HG03103 (cell line): ENCODE measurements around the gene POLR3K.
"Not testable (repeated sequence)": the region's sequence is repeated elsewhere in the genome, so short reads cannot be mapped to it uniquely, and the experiment has no call there.

Experiments
- ATAC-seq: cut with Tn5 transposase; IDR thresholded peaks from one replicate; pipeline ENCODE4 v1.9.1; 2021; ENCODE audit warnings: low read depth; ENCODE audit not compliant: unreplicated experiment

POLR3K gene

DNA sequence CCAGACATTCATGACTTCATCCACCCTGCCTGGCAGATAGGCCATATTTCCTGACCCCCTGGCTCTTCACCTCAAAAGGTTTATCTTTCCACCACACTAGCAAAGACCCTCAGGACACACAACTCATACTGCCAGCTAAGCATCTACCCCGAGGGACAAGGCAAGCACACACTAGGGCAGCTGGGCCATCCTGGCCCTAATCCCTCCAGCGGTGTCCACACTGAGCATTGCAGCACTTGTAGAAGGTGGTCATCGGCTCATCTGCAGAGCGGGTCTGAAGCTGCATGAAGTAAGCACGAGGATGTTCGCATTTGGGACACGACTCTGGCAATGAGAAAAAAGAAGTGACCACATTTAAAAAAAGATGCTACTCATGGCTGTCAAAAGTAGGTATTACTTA lies 6.2 kb downstream of the POLR3K start:
- no peak for ATAC-seq

DNA sequence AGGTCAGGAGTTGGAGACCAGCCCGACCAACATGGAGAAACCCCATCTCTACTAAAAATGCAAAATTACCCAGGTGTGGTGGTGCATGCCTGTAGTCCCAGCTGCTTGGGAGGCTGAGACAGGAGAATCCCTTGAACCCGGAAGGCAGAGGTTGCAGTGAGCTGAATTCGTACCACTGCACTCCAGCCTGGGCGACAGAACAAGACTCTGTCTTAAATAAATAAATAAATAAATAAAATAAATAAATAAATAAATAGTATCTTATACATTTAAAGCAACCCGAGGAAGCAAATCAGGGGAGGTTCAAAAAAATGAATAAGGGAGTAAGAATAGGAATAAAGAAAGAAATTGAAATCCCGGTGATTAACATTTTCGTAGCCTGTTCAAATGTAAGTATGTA lies 6.9 kb downstream of the POLR3K start:
- not testable (repeated sequence) for ATAC-seq

DNA sequence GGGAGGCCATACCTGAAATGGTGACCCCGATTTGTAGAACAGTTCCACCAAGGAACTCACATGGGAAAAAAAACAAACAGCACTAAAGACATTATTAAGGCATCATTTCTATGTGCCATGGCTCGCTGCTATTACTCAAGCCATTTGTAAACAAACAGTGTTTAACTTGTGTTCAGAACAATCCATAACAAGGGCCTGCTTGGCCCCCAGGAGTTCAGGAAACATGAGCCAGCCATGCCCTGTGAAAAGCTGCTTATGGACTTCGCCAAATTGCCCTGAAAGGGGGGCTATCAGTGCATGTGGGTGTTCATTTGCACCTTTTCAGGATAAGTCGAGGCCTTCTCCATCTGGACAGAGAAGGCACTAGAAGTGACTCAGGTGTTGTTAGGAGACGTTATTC lies 8.0 kb downstream of the POLR3K start:
- ATAC-seq = no peak

DNA sequence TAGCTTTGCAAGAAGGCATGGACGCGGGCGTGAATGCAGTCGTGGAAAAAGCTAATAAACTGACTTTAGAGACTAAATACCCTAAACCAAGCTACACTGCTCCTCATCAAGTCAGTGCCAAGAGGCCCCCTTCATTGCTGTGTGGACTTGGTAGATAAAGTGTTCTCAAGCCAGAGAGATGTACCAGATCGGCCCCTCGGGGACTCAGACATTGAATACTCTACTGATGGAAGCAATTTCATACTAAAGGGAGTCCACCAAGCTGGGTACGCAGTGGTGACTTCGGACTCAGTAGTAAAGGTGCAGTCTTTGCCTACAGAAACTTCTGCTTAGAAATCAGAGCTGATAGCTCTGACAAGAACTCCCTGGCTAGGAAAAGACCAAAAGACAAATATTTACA lies 8.8 kb downstream of the POLR3K start:
- no peak for ATAC-seq

DNA sequence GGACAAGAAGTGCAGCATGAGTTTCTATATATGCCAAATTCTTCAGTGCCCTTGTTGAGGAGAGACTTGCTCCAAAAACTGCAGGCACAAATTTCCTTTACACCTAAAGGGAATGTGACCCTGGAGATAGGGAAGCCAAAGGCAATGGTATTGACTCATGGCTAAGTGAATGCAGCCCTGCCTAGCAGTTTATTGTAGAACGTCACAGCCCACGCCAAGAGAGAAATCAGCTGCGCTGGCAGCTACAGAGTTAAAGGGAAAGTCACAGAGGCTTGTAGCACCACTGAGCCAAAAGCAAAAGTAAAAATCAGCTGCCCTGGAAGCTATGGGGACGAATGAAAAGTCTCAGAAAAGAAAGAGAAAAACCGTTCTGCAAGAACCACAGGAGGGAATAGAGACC lies 10.1 kb downstream of the POLR3K start:
- ATAC-seq = no peak

DNA sequence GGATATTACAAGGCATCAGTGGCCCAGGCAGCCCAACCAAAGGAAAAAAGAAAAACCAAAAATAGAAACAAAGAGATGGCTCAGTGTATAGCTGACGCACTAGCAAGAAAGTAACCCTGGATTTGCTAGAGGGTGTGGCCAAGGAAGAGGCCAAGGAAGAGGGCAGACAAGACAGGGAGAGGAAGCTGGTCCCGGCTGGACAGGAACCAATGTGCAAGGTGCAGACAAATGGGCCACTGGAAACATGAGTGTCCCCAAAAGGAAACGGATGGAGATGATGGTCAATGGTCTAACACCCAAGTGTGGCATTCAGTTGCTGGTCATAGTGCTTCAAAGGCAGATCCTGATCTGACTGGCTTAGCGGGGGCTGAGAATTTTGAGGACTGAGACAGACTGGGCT lies 10.7 kb downstream of the POLR3K start:
- ATAC-seq = no peak

DNA sequence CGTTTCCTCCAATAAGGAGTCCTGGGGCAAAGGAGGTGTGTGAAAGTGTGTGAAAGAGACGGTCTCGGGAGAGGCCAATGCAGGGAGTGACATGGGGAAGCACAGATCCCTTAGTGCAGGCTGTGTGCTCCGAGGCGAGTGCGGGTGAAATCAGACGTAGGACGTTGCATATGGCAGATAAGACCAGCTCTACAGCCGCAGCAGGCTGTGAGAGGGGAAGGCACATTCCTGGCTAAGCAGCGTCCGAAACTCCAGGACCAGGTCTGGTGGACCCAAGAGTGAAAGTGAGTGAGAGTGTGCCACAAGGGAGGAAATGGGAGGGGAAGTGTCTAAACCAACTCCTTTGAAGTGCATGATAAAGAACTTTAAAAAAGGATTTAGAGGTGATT lies 11.3 kb downstream of the POLR3K start:
- no peak for ATAC-seq

DNA sequence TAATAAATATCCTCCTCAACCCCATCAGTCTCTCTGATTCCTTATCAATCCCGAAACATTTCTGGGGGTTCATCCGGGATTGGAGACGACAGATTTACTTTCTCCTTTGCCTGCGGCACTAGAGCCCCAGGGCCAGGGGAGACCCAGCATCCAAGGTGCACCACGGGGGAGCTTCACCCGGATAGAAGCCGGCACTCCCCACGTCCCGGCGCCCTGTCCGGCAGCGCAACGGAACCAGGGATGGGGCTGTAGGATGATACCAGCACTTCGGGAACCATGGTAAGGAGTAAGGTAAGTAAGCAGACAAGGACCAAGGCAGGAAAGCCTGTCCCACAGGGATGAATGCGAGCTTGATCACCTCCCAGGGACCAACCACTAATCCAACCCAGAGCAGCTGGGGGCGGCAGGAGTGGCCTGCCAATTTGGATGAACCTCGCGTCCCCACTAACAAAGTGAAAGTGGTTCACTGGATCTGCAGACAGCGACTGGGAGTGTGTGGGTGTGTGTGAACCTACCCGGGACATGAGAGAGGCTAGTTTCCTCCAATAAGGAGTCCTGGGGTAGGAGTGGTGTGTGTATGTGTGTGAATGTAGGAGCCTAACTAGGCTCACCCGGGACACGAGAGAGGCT lies 11.9 kb downstream of the POLR3K start:
- no peak for ATAC-seq

DNA sequence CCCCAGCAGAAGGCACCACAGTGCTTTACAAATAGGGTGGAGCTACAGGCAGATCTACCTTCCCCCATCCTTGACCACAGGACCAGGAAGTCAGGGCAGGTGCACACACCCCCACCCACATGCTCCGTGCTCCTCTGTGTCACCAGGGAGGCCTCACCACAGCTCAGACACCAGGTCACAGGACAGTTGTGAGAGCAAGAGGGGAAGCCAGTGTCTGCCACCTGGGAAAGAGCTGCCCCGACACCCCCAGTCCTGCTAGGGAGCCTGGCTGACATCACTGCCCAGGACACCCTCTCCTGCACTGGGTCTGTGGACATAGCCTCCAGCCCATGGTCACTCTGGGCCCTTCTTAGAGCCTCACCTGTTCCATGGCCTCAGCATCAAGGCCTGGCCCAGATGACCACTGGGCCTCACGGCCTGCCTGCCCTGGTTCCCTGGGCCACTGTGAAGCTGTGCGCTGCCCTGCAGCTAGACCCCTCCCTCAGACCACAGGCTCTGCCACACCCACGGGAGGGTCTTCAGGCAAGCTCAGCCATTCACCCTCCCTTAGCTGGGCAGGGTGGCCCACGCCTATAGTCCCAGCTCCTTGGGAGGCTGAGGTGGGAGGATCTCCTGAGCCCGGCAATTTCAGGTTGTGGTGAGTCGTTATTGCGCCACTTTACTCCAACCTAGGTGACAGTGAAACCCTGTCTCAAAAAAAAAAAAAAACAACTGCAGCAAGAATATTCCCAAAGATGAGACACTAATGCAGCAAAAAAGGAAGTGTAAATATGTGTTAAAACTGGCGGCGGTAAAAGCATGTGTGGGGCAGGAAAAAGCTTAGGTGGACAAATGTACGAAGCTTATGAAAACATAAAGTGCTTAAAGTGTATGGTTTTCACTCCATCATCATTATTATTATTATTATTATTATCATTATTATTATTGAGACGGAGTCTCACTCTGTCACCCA lies 14.2 kb downstream of the POLR3K start:
- ATAC-seq = peak; percentile 69

DNA sequence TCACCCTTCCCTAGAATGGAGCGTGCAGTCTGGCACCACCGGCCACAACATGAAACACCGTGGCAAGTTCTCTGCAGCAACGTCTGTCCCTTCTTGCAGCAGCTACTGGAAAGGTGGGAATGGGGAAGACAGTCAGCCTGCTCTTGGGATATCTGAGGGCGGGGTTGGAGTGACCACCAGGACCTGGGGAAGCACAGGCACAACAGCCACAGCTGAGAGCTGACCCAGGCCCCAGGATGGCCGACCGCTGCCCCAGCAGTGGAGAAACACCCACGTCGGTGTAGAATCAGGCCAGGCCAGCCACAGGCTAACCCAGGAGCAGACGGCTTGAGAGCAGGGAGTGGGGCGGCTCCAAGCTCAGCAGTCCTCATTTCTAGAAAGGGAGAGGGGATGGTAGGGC lies 15.2 kb downstream of the POLR3K start:
- not testable (repeated sequence) for ATAC-seq

DNA sequence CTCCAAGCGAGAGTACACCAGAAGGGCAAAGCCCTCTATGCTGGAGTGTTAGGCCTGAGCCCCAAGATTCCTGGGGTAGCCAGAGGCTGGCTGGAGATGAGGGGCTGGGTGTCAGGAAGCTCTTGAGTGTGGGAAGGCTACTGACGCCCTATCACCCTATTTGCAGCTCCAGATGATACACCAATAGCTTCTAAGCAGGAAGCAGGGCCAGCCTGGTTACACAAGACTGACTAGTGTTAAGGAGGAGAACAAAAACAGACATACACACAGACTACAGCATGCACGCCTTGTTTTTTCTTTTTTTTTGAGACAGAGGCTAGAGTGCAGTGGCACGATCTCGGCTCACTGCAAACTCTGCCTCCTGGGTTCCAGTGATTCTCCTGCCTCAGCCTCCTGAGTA lies 15.9 kb downstream of the POLR3K start:
- ATAC-seq = no peak

DNA sequence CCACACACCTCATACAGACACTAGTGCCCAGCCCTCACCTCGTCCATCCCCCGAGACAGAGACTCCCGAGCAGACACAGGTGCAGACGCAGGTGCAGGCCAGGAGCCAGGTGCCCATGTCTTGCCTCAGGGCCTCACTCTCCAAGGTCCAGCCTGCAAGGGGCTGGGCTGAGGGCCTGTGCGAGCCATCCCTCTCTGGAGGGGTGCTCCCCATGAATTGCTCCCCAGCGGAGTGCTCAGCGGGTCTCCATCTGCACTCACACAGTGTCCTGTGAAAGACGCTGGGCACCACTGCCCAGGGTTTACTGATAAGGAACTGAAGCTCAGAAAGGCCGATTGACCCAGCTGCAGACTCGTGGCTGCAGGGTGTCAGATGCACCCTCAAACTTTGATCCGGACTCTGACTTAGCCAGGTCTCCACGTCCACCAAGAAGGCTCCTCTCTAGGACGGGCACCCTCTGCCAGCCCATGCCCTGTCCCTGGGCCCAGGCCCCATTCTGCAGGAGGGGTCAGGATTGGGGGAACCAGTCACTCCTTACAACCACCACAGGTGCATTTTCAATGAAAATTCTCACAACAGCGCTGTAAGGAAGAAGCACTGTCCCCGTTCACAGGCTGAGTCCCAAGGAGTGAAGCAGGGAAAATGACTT lies 16.9 kb downstream of the POLR3K start:
- ATAC-seq = no peak

DNA sequence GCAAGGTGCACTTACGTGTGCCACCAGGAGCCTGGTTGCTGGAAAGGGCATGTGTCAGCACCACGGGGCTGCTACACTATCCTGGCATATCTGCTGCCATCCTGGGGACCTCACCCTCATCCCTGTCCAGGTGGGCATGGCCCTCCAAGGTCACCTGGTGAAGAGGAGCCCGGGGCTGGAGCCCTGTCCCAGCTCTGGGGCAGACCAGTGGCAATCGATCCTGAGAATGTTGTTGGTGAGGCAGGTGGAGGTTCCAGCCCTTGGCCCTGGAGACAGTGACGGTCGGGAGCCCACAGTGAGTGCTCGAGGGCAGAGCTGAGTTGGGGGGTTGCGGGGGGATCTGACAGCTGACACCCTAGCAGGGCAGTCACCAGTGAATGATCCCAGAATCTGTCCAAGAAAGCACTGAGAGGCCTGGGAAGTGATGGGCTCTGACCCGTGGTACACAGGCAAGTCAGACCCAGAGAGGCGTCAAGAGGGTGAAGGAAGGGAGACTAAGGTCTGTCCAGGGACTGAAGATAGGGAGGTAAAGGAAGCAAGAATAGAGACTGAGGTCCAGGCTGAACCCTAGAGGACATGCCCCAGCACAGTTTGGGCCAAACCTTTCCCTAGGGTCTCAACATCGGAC lies 17.6 kb downstream of the POLR3K start:
- ATAC-seq = no peak

DNA sequence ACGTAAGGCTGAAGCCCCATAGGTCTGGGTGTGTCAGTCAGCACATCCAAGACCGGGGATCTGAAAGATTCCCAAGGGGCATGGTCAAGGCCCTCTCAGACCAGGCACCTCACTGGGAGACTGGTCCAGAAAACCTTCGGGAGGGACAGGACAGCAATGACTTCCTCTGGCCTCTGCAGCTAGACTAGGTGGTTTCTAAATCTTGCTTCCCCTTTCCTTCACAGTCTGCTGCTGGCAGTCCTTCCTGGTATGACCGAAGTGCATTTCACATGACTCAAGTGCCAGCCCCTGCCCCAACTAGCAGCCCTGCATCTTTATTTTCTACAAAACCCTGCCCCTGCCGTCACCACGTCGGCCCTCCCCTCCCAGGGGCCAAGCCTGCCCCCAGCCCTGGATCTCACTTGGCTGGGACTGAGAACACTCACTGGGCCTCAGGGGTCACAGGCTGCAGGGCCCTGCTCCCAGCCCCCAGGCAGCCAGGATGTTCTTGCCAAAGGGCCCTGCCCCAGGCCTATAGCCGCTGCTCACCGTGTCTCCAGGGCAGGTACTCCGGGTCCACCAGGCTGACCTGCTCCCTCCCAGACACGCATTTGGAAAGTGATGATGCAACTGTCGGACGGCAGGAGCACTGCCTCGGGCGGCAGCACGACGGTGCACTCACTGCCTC lies 18.3 kb downstream of the POLR3K start:
- ATAC-seq = no peak

DNA sequence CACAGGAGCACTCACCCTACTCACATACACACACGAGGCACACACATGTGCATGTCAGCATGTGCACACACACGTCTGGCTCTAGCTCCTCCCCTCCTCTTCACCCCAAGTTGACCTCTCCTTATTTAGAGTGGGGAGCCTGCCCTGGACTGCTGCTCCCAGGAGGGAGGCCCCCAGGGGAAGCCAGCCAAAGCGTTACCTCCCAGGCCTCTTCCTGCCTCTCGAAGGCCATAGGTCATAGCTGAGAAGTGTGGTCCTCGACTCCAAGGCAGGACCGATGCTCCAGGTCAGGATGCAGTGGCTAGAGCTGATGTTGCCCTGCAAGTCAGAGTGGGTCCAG lies 18.8 kb downstream of the POLR3K start:
- ATAC-seq = no peak

DNA sequence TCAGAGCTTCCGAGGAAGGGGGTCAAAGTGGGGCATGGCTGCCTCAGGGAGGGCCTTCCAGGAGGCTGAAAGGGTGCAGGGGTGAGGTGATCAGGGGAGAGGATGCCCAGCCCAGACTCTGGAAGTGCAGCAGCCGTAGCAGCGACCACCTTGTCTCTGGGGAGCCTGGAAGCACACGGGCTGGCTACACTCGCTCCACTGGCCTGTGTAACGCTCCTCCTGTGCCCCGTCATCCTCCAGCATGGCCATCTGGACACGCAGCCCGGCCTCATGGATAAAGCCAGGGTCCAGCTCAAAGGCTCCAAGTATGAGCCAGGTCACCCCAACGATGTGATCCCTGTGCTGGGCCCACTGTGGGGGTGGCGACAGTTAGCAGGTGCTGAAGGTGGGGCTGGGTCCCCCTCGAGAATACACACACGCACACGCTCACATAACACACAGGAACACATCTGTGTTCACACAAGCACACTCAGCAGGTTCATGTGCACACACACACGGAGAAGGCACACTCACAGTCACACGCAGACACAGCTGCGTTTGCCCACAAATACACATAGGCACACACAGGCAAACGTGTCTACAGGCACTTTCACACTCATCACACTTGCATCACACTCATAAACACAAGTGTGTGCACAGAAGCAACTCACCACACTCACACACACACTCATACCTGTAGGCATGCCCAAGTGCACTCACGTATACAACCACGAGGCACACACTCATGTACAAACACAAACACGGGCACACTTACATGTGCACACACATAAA lies 19.3 kb downstream of the POLR3K start:
- ATAC-seq = no peak

DNA sequence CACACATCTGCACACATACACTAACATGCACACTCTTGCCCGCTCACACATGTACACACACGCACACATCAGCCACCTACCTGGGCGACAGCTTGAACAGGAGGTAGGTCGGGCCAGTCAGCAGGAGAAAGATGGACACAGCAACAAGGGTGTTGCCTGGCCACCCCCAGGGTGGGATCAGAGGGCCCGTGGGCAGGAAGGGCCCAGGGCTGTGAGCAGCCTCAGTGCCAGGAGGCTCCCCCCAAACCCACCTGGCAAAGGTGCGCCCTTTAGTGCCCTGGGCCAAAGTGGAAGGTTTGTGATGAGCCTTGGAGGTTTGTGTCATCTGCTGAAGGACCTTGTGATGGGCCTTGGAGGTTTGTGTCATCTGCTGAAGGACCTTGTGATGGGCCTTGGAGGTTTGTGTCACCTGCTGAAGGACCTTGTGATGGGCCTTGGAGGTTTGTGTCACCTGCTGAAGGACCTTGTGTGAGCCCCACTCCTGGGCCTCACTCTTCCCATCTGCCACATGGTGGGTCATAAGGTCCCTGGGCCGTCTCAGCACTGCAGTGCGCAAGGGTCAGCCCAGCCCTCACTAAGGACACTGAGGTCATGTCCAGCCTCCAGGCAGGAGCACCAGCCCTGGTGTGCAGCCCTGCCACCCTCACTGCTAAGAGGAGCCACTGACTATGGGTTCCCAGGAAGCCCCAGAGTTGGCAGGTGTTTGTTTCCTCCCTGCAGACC lies 20.1 kb downstream of the POLR3K start:
- ATAC-seq = not testable (repeated sequence)

DNA sequence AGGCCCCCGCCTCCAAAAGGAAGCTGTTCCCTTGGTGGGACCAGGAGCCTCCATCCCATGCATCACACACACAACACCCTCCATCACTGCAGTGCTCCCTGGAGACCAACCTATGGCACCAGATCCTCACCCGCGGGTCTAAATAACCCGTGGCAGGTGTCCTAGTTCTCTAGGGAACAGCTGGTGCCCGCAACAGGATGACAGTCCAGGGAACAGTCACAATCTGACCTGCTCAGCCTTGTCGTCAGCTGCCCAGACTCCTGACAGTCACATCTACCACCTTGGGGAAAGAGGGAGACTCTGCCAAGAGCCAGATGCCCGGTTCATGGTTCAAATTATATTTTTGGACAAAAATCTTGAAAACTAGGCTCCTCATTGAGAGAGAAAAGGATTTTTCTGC lies 22.8 kb downstream of the POLR3K start:
- ATAC-seq = not testable (repeated sequence)

DNA sequence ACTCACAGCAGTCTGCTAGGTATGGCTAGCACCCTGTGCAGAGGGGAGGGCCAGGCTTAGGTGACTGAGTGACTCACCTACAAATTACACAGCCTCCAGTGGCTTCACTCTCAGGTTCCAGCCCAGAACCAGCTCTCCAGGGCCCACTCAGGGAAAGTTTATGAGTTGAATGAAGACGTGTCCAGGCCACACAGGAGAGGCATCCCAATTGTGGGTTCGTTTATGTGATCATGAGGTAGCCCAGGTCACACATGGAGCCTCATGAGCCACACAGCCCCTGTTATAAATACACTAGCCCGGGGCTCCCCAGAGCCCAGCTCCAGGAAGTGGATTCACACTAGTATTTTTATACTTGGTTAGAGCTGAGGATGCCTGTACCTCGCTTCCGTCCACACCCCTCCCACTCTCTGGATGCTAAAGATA lies 27.5 kb downstream of the POLR3K start:
- not testable (repeated sequence) for ATAC-seq
